T-helper 22 cell (primary cell): ENCODE results near the gene MOCS3.

ENCODE experiments used
- DNase-seq: peaks from one replicate; pipeline ENCODE4 v3.0.0-alpha.2; 2020; ENCODE audit warnings: low read depth

Gene MOCS3

DNA sequence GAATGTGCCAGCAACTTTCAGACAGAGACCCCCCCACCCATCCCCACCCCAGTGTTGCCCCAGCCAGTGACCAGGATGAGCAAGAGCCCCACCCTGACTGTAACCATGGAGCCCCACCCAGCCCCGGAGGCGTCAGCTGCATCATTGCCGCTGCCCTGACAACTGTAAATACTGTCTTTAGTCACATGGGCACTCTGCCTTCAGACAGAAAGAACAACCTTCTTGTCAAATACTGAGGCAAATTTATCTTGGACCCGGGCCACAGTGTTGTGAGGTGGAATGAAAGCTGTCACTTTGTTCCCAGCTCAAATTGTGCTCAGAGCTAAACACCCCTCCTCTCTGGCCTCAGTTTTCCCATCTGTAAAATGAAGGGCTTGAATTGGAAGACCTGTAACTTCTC lies 23.7 kb downstream of the MOCS3 start:
- DNase-seq: no peak

DNA sequence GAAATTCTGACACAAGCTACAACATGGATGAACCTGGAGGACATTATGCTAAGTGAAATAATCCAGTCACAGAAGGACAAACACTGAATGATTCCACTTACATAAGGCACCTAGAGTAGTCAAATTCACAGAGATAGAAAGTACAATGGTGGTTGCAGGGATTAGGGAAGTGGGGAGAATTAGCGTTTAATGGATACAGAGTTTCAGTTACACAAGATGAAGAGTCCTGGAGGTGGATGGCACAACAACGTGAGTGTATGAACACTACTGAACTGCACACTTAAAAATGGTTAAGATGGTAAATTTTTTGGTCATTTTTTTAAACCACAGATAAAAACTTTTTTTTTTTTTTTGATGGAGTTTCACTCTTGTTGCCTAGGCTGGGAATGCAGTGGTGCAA lies 24.7 kb downstream of the MOCS3 start:
- no peak for DNase-seq

DNA sequence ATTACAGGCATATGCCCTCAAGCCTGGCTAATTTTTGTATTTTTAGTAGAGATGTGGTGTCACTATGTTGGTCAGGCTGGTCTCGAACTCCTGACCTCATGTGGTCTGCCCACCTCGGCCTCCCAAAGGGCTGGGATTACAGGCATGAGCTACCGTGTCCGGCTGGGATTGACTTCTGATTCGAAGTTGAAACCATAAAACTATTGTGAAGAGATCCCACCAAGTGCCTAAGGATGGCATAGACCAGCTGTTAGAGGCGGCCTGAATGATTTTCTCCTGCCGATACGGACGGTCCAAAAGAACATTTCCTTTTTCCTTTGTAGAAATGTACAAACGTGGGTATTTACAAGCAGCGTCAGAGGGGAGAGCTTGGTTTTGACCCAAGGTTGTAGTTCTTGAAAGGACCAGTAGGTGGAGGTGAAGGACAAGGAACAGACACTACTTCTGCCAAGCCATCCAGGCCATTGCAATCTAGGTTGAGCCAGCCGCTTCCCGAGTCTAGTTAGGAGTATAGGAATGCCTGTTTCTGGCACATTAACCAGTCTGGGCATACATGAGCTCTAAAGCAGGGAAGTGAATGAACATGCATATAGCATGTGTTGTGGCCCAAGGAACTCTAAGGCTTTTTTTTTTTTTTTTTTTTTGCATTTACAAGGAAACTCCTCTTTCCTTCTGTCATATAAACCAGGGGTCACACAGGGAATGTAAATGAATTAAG lies 29.0 kb downstream of the MOCS3 start:
- peak; percentile 25 for DNase-seq

DNA sequence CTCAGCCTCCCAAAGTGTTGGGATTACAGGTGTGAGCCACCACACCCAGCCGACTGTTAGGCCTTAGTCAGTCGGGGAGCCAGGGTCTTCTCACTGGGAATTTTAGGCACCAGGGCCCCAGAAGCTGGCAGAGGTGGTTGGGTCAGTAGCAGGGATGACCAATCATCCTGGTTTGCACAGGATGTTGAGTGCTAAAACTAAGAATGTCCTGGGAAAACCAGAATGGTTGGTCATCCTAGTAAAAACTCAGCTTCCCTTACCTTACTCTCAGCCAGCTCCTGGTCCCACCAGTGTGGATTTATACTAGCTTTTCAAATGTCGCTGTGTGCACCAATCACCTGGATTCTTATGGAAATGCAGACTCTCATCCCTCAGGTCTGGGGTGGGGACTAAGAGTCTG lies 32.5 kb downstream of the MOCS3 start:
- no peak for DNase-seq

DNA sequence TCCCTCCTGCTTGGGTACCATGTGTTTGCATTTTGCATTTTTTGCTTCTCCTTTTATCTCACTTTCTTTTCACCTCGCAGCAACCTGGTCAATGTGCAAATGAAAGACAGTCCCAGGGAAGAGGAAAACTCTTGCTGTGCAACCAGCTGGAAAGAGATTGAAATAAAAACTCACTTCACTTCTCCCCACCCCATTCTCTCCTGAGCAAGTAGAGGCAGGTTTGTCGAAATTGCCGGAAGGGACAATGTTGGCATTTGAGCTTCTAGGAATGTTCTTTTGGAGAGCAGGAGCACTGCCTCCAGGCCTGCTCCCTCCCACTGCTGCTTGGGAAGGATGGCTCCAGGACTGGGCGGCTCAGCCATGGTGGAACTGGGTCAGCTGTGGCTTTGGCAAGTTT lies 33.7 kb downstream of the MOCS3 start:
- no peak for DNase-seq

DNA sequence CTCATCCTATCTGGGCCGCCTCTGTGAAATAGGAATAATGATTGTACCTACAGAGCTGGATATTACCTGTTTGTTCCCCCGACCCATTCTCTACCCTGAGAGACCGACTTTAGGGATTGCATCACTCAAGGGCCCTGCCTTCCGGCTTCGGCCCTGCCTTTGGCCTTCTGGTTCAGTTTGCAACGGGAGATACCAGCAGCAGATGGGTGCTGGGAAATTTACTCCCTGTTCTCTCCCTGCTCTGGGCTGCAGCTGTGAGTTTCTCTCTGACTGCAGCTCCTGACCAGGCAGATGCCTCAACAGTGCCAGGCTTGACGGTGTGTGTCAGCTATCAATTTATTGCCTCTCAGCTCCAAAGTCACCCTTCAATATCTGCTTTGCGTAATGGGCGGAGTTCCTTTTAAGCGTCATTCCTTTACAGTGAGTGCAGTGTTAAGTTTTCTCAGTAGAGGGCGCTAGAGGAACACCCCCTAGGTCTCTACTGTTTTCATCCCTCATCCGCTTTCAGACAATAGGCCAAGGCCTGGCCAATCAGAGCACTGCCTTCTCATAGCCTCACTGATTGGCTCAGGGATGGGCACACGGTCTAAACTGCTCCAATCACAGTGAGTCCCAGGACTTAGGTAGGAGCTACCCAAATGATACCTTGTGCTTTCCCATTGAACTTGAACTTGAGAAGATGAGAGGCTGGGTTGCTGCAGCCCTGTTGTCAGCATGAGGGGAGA lies 34.3 kb downstream of the MOCS3 start:
- DNase-seq: no peak

DNA sequence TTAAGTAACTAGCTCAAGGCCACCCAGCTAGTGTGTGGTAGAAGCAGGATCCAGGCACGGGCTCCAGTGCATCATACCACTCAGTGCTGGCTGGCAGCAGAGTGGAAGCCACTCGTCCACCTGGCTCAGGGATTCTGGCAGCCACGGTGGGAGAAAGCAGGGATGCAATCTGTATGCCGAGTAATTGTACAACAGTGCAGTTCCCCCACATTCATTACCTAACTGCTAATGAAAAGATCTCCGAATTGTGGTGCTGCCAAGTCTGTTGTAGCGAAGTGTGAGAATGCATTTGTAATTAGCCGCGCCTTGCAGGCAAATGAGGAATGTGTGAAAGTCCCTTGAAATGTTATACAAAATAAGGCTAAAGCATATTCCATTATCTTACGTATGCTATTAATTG lies 35.3 kb downstream of the MOCS3 start:
- no peak for DNase-seq

DNA sequence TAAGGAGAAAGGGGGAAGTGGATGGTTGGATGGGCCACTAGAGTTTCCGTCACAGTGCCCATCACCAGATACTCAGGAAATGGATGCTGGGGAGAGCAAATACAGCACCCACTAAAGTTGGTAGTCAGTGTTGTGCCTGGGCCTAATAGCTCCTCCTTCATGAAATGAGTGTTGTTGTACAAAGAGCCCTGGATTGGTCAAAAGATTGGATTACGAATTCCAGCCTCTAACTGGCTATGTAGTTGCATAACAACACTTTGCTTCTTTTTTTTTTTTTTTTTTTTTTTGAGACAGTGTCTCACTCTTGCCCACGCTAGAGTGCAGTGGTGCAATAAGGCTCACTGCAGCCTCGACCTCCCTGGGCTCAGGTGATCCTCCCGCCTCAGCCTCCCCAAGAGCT lies 36.9 kb downstream of the MOCS3 start:
- no peak for DNase-seq

DNA sequence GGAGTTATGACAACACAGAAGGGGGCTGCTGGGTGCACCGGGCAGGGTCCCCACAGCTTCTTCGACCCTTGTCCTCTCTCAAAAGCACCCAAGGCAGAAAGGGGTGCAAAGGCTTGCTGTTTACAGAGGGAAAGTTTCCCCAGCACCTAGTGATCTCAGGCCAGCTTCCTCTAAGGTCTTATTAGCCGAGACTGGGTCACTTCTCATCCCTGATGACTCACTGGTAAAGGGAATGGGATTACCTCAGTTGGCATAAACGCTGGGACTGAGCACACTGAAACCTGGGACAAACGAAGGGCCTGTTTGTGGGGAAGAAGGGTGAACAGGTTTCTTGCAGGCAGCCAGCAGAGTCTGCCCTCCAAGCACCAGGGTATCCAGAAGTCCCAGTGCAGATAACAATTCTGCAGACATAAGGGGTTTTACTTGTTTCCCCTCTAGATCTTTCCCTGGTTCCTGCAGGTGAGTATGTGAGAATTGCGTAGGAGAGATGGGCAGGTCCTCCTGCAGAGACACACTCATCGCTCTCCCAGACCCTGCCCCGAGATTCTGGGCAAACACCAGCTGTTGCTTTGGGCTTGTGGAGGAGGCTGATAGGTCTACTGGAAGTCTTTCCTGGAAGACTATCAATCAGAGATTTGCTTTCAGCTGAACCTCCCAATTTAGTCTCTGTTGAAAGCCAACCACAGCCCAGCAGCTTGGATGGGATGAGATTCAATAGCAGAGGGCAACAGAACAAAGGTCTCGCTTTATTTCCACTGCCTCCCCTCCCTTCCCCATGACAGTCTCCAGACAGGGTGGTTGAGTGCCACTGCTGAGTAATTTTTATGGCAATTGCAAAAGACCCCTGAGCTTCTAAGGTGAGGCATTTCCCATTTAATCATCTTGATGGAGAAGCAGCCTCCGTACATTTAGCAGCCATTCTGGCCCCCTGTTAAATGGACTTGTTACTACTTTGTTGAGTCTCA lies 38.6 kb downstream of the MOCS3 start:
- no peak for DNase-seq

DNA sequence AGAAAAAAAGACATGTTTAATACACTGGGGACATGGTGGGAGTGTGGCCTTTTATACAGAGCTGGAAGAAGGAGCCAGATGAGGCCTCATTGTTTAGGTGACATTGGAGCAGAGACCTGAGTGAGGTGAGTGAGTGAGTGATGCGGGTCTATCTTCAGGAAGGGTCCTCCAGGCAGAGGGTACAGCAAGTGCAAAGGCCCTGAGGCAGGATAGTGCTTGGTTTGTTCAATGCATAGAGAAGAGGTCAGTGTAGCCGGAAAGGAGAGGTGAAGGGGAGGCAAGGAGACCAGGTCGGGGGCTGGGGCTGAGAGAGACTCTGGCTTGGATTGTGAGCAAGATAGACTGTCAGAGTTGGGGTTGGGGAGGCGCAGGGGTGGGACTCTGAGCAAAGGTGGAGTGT lies 40.7 kb downstream of the MOCS3 start:
- DNase-seq: no peak

DNA sequence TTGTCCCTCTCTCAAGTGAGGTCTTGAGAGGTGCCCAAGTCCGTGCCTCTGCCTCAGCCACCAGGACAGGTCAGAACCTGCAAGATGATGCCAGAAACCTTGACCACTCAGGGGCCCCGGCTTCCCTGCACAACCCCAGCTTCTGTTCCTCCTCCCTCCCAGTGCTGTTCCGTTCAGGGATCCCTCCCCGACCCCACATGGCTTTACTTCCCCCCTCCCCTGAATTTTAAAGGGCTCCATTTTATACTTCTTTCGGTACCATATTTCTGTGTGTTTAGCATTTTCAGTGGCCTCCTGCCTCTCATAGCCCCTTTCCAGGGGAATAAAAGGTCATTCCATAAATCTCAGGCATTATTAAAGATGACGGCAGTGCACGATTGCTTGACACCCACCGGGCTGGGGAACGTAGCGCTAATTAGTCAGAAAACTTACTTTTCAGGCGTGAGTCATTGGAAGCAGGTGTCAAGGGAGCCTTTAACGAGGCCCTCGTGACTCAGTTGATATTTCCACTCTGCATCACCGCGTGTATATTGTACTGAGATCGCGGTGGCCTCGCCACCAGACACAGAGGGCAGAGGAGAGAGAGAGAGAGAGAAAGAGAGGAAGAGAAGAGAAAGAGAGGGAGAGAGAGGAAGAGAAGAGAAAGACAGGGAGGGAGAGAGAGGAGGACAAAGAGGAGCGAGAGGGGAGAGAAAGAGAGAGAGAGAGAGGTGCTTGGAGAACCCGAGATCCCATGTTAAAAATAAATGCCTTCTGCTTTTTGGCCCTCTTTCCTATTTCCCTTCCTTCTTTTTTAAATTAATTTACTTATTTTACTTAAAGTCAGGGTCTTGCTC lies 43.0 kb downstream of the MOCS3 start:
- DNase-seq: no peak

DNA sequence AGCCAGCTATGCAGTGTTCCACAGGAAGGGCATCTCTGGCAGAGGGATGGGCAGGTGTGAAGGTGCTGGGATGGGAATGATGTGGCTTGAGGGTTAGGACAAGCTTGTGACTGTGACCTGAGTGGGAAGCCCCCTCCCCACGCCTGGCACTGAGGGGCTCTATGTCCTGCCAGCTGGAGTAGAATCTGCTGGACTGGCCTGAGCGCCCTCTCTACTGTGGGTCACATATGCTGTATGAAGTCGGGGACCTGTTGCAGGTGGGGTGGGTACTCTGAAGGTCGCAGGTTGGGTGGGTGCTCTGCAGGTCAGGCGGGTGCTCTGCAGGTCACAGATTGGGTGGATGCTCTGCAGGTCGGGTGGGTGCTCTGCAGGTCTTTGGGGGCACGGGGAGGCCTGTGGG lies 44.0 kb downstream of the MOCS3 start:
- no peak for DNase-seq

DNA sequence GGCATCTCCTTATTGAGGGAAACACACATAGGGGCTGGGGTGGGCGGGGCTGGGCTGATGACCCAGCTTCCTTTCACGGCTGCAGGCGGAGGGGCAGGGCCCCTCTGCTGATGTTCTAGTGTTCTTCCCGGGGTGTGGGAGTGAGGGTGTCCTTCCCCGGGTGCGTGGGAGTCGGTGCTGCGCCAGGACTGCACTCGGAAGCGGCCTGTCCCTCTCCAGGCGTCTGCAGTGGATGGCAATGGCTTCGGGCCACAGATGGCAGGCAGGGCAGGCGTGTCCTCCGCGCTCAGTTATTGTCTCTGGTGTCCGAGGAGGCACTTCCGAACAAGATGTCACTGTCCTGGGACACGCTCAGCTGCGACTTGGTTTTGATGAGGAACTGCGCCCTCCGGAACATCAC lies 45.1 kb downstream of the MOCS3 start:
- no peak for DNase-seq

DNA sequence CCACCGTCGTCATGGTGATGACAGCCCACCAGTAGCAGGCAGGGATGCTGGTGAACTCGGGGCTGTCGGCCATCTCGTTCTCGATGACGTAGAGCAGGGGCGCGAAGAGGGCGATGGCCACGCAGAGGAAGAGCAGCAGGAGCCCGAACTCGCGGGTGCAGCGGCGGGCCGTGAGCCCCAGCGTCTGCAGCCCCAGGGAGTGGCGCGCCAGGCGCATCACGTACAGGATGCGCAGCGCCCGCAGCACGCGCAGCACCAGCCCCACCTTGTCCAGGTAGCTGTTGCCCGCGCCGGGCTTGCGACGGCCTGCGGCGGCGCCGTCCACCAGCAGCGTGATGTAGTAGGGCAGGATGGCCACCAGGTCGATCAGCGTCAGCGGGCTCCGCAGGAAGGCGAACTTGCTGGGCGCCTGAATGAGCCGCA lies 45.7 kb downstream of the MOCS3 start:
- DNase-seq: no peak

DNA sequence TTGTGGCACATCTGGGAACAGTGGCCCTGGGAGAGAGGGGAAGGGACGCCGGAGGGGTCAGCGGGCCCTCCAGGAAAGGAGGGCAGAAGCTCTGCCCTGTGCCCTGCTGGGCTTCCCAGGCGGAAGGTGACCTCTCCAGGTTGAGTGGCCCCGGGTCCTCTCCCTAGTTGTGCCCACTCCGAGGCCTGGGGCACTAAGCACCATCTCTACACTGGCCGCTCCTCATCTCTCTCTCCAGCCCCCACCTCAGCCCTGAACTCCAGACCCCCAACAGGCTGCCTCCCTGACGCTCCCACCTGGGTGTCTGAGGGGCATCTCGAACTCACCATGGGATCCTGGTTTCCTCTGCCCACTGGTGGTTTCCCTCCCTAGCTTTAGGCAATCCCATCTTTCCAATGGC lies 46.2 kb downstream of the MOCS3 start:
- no peak for DNase-seq

DNA sequence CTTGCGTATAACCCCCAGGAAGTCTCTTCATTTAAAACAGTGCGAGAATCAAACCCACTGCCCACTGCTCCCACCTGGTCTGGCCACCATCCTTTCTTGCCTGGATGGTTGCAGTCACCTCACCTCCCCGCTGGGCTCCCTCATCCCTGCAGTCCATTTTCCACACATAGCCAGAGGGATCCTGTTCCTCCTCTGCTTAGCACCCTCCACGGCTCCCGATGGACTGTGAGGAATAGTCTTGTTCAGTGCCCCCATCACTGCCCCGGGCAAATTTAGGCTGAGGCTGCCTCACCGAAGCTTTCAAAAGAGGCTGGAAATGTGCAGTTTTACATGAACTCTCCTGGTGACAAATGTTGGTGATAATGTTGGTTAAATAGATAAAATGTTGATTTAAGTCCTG lies 46.6 kb downstream of the MOCS3 start:
- no peak for DNase-seq

DNA sequence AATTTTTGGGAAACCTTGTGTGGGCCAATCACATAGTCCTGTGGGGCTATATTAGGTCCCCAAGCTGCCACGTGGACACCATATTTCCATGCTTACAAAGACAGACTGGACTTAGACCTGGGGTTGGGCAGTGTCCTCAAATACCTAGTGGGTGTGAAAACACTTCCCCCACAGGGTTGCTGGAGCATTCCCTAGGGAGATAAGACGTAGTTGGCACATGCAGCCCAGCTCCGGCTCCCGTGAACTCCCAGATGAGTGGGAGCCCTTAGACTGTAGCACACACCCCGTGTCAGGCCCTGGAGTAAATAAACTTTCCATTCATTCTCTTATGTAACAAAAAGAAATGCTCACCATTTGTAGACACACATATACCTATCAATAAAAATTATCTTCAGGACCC lies 50.1 kb downstream of the MOCS3 start:
- DNase-seq: no peak

DNA sequence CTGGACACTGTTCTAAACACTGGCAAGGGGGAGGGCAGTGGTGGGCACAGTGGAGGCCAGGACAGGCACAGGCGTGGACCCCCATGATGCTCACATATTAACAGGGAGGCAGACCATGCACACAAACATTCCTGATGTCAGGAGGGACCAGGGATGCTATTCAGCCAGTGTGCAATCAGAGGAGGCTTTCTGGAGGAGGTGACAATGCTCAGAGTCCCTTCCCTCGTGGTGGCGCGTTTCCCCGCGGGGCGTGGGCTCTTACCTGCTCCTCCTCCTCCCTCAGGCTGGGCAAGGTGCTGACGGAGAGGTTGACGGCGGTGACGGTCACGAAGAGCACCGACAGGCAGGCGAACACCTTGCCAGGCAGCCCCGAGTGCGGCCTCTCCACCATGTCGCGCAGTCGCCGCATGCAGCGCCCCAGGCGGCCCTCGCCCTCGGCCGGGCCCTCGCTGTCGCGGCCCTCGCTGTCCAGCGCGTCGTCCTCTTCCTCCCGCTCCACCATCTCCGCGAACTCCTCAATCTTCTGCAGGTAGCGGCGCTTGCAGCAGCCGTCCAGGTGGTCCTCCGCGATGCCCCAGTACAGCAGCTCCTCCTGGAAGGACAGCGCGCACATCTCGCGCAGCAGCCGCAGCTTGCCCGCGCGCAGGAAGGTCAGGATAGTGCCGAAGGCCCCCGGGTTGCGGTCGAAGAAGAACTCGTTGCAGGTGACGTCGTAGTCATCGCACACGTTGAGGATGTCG lies 50.9 kb downstream of the MOCS3 start:
- no peak for DNase-seq

DNA sequence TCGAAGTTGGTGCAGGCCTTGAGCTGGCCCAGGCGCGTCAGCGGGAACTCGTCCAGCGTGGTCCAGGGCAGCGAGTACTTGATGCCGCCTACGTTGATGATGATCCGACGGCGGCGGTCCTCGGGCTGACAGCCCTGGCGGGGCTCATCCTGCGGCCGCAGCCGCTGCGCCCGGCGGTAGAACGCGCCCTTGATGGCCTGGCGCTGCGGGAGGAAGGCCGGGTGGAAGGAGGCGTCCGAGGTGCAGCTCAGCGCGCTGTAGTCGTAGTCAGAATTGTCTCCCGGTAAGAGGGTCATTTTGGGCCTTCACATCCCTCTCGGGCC lies 51.4 kb downstream of the MOCS3 start:
- DNase-seq: no peak

DNA sequence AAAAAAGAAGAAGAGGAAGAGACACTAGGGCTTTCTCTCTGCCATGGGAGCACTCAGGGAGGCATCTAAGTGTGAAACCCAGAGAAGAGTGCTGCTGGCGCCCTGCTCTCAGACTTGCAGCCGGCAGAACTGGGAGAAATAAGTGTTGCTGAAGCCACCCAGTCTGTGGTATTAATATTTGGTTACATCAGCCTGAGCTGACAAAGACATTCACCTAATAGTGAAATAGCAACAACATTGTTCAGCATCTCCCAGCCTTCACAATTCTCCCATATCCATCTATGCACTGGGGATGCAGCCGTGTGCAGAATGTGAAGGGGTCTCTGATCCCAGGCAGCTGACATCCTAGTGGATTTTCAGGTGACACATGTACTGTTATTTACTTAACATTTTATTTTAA lies 52.3 kb downstream of the MOCS3 start:
- DNase-seq: no peak

DNA sequence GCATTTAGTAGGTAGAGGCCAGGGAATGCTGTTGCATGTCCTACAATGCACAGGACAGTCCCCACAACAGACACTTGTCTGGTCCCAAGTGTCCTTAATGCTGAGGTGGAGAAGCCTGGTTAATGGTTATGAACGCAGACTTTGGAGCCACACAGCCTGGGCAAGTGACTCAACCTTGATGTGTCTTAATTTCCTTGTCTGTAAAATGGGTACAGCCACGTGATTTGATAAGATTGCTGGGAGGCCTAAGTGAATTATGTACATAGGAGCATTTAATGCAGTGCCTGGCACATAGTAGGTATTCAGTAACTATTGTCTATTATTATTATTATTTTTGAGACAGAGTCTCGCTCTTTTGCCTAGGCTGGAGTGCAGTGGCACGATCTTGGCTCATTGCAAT lies 52.9 kb downstream of the MOCS3 start:
- no peak for DNase-seq
